AG09309 (cell line): ENCODE data around the gene ATP6AP1.
"Not testable (repeated sequence)": the region's sequence is repeated elsewhere in the genome, so short reads cannot be mapped to it uniquely, and the experiment has no call there.

Experiments used
- DNase-seq: peaks from one replicate; pipeline ENCODE4 v3.0.0-alpha.2; 2010; ENCODE audit warnings: low read depth
- H3K4me3 ChIP-seq: 2 replicates; pipeline ENCODE4 v1.5.1; 2011; ENCODE audit warnings: mild to moderate bottlenecking, low read depth, low read length, moderate library complexity; ENCODE audit not compliant: control insufficient read depth
- TF ChIP-seq, protein P1 (sequence below): IDR thresholded peaks from 2 replicates; pipeline ENCODE4 v1.5.1; 2011; ENCODE audit warnings: mild to moderate bottlenecking, low read depth, low read length, inconsistent platforms; ENCODE audit not compliant: insufficient read depth, control insufficient read depth; ENCODE audit errors: missing control alignments

ATP6AP1 gene

DNA sequence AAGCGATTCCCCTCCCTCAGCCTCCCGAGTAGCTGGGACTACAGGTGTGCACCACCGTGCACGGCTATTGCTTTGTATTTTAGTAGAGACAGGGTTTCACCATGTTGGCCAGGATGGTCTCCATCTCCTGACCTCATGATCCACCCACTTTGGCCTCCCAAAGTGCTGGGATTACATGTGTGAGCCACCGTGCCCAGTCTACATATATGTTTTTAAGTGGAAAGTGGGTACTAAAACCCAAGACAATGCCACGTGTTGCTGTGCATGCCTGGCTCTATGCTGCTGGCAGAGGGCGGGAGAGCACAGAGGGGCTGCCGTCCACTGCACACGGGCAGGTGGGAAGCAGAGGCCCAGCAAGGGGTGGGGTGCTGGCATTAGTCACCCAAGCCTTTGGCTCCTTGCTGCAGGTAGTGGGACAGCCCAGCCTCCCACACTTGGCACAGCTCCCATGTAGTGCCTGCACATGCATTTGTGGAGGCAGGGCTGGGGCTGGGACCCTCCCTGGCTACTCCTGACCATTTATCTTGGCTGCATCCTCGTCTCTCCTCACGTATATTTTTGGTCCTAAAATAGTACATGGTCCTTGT, 45.9 kb upstream of the ATP6AP1 start:
- H3K4me3 ChIP-seq = no peak overlapping the region
- TF ChIP-seq, protein P1, sequence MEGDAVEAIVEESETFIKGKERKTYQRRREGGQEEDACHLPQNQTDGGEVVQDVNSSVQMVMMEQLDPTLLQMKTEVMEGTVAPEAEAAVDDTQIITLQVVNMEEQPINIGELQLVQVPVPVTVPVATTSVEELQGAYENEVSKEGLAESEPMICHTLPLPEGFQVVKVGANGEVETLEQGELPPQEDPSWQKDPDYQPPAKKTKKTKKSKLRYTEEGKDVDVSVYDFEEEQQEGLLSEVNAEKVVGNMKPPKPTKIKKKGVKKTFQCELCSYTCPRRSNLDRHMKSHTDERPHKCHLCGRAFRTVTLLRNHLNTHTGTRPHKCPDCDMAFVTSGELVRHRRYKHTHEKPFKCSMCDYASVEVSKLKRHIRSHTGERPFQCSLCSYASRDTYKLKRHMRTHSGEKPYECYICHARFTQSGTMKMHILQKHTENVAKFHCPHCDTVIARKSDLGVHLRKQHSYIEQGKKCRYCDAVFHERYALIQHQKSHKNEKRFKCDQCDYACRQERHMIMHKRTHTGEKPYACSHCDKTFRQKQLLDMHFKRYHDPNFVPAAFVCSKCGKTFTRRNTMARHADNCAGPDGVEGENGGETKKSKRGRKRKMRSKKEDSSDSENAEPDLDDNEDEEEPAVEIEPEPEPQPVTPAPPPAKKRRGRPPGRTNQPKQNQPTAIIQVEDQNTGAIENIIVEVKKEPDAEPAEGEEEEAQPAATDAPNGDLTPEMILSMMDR = no peak
- DNase-seq = no peak

DNA sequence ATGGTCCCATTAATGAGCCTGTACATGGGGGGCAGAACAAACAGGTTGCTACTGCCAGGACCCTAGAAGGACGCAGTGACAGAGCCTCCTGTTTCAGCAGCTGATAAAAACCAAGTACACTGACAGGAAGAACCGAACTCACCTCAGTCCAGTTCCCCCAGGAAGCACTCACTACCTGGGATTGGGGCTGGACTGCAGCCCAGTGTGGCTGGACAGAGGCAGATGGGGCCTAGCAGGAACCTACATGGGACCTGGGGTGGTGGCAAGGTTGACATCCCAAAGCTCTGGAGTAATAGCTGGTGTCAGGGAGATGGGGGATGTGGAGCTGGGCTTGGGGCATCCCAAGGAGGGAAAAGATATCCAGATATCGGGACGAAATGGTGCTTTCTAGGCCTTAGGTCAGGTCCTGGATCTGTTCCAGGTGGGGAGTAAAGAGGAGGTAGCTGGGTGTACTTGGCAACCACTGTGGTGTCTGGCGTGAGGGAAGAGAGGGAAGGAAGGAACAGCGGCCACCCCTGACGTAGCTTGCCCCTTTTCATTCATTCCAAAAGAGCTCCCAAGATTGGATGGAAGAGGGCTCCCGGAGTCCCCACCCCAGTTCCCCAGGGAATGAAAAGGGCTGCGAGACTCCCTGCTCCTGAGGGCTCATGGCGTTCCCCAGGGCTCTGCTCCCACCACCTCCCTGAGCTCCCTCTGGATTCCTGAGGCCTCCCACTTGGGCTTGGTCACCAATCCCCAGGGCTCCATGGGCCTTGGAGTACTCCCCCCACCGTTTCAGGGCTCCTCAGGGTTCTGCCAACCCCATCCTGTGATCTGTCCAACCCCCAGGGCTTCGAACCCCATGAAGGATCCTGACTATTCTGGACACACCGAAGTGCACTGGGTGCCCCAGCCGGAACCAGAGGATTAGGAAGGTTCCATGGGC, 44.9 kb upstream of the ATP6AP1 start:
- TF ChIP-seq, protein P1 = no peak
- no peak overlapping the region for H3K4me3 ChIP-seq
- DNase-seq = no peak

DNA sequence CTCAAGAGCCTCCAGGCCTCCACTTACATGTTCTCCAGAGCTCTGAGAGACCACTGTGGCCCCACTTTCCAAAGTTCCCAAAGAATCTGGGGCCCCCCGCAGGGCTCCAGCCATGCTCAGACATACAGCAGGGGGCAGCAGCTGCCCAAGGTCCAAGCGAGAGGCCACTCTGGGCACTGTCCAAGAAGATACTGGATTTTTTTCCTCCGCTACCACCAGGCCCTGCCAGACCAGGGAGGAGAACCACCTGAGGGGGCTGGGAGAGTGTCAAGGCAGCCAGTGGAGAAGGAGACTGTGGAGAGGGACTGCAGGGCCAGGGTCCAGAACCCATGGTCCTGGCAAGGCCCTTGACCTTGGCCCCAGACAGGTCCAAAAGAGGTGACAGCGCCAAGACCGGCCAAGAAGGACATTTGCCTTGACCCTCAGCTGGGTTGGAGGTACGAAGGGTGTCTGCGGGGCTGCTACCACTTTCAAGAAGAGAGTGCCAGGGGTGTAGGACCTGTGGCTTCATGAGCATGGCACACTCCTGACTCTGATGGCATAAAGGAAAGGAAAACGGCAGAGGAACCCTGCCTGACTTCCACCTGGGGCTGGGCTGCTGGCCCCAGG, 44.1 kb upstream of the ATP6AP1 start:
- TF ChIP-seq, protein P1 = peak; percentile 50

DNA sequence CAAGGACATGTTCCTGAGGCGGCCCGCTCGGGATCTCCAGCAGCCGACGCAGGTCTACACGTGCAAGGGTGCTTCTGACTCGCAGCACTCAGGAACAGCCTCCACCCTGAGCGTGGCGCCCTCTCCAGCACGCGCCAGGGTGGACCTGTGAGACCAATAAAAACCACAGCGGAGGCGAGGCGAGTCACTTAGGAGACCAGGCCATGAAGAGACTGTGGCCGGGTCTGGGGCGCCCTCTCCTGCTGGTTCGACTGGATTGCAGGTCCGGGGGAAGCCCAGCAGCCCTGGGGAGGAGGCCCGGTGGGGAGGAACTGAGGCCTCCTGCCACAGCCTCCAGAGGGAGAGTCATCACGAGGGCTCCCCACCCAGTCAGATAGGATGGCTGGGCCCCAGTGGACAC, 40.4 kb upstream of the ATP6AP1 start:
- not testable (repeated sequence) for DNase-seq, H3K4me3 ChIP-seq

More for the DNA sequence above, 44.1 kb upstream of the ATP6AP1 start:
- no peak for DNase-seq
- H3K4me3 ChIP-seq = no peak overlapping the region

DNA sequence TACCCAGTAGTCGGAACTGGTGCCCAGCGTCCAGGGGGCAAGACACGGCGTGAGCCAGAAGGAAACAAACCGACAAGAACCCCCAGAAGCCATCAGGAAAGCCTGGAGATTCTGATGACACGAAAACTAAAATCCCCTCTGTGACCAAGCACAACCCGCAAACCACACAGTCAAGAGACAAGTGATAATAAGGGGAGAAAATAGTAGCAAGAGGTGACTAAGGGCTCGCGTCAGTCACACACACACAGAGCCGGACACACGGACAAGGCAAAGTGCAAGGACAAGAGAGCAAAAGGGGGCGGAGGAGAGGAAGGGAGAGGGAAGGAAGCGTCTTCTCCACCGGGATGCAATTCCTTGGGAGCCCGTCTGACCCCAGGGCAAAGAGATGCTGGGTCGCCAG, 39.8 kb upstream of the ATP6AP1 start:
- not testable (repeated sequence) for DNase-seq, H3K4me3 ChIP-seq

DNA sequence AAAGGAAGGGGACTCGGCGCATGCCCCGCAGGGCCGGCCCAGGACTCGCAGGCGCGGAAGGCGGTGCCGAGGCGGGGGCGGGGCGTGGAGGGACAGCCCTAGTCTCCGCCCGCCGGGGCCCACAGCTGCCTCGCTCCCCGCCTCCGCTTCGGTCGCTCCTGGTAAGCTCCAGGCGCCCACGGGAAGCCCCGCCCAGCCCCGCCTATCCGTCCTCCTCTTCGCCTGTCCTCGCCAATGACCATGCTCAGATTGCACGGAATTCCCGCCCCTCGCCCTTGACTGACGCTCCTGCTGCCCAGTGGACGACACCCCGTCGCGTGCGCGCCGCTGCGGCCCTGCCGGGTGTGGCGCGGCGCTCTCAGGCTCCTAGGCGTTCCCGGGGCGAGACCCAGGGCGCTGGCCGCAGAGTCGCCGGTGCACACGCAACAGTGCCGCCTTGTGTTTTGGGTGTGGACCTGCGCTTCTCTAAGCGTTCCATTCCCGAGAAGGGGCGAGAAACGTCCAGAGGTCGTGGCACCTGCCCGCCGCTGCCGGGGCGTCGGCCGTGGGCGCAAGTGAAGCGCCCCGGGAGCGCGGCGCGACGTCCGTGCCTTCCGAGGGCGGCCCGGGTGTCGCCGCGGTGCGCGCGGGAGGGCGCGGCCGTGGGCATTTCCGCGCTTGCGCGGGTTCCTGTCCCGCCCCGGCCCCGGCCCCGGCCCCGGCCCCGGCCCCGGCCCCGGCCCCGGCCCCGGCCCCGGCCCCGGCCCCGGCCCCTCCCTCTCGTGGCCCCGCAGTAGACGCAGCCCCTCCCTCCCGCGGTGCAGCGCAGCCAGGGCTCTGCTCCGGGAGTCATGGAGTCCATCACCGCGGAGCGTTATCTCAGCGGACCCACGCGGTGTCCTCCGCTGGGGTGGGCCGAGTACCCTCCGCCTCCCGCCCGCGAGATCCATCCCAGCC, 38.4 kb upstream of the ATP6AP1 start:
- DNase-seq, H3K4me3 ChIP-seq: not testable (repeated sequence)

DNA sequence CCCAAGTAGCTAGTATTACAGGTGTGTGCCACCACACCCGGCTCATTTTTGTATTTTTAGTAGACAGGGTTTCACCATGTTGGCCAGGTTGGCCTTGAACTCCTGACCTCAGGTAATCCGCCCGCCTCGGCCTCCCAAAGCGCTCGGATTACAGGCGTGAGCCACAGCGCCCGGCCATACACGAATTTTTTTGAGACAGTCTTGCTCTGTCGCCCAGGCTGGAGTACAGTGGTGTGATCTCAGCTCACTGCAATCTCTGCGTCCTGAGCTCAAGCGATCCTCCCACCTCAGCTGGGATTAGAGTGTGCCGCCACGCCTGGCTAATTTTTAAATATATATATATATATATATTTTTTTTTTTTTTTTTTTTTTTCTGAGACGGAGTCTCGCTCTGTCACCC, 32.1 kb upstream of the ATP6AP1 start:
- DNase-seq, H3K4me3 ChIP-seq: not testable (repeated sequence)

DNA sequence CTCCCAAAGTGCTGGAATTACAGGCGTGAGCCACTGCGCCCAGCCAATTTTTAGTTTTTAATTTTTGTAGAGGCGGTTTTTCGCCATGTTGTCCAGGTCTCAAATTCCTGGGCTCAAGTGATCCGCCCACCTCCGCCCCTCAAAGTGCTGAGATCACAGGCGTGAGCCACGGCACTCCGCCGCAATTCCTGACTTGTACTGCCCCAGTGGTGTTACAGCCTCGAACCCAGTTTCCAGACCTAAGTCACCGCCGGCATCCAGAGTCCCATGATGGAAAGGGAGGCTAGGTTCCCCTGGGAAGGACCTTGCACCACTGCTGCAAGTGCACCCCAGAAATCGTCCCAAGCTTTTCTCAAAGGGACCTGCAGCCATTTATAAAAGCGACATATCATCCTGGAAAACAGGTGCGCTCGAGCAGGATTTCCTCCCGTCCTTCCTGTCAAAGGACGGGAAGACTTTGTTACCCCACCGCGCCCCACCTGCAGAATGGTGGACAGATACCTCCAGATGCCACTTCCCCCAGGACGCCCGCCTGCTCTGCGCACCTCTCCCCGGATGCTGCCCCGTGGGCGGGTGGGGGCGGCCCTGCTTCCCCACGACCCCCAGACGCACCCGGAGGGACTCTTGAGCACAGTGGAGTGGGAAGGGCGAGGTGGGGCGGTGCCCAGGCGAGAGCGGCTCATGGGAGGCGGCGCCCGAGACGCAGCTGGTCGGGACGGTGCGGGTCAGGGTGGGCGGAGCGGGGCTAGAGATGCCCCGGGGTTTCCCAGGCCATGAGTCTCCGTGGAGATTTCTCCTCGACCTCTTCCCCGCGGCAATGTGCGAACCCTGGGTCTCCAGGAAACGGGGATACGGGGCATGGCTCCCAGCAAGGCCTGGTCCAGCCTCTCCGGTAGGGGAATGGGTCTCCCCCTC, 31.2 kb upstream of the ATP6AP1 start:
- H3K4me3 ChIP-seq = peak overlapping the region; percentile 69
- TF ChIP-seq, protein P1 = no peak
- no peak for DNase-seq
